ENCODE measurements around the gene FGGY.

FGGY gene

GRCh38 chr1:59666106-59666505 lies 369.2 kb downstream of the FGGY start:
- no peaks in the 10 kb centered on the region for H3K27me3 ChIP-seq (ENCODE audit: insufficient read depth, low read length)
- H3K9ac ChIP-seq (ENCODE audit: low read depth, low read length), result no peak overlapping the region
- WGBS, result 100% methylated on average over 1 of the region's 1 CpG
- no peak overlapping the region for H3K27ac ChIP-seq (ENCODE audit: low read depth, low read length)
- H3K4me1 ChIP-seq (ENCODE audit: insufficient read depth, low read length), result peaks cover 29% of the 10 kb centered on the region
- H3K4me3 ChIP-seq (ENCODE audit: low read length), result no peak overlapping the region
- no peaks in the 10 kb centered on the region for H3K9me3 ChIP-seq (ENCODE audit: insufficient read depth, low read depth, low read length)
- no peaks in the 10 kb centered on the region for H3K36me3 ChIP-seq (ENCODE audit: insufficient read depth, low read length)

- no peak overlapping the region for H3K27ac ChIP-seq (ENCODE audit: low read depth, low read length)
- 91% methylated on average over 3 of the region's 3 CpGs for WGBS
- no peaks in the 10 kb centered on the region for H3K9me3 ChIP-seq (ENCODE audit: insufficient read depth, low read depth, low read length)
- no peak overlapping the region for H3K9ac ChIP-seq (ENCODE audit: low read depth, low read length)
- H3K4me3 ChIP-seq (ENCODE audit: low read length), result no peak overlapping the region
- no peaks in the 10 kb centered on the region for H3K27me3 ChIP-seq (ENCODE audit: insufficient read depth, low read length)
- peaks cover 29% of the 10 kb centered on the region for H3K4me1 ChIP-seq (ENCODE audit: insufficient read depth, low read length)
- H3K36me3 ChIP-seq (ENCODE audit: insufficient read depth, low read length), result no peaks in the 10 kb centered on the region
Observed at GRCh38 chr1:59667020-59667419, 370.1 kb downstream of the FGGY start.

GRCh38 chr1:59669752-59670312 lies 372.9 kb downstream of the FGGY start:
- no peak overlapping the region for H3K4me3 ChIP-seq (ENCODE audit: low read length)
- WGBS, result 28% methylated on average over 9 of the region's 9 CpGs
- H3K27ac ChIP-seq (ENCODE audit: low read depth, low read length), result peak overlapping the region; percentile 83
- H3K36me3 ChIP-seq (ENCODE audit: insufficient read depth, low read length), result no peaks in the 10 kb centered on the region
- H3K9me3 ChIP-seq (ENCODE audit: insufficient read depth, low read depth, low read length), result no peaks in the 10 kb centered on the region
- H3K9ac ChIP-seq (ENCODE audit: low read depth, low read length), result peak overlapping the region; percentile 30; the same call in 1 of the 2 replicates
- H3K27me3 ChIP-seq (ENCODE audit: insufficient read depth, low read length), result no peaks in the 10 kb centered on the region
- peaks cover 21% of the 10 kb centered on the region for H3K4me1 ChIP-seq (ENCODE audit: insufficient read depth, low read length)

- H3K9me3 ChIP-seq (ENCODE audit: insufficient read depth, low read depth, low read length), result no peaks in the 10 kb centered on the region
- no peaks in the 10 kb centered on the region for H3K27me3 ChIP-seq (ENCODE audit: insufficient read depth, low read length)
- peak overlapping the region; percentile 63 for H3K27ac ChIP-seq (ENCODE audit: low read depth, low read length)
- peak overlapping the region; percentile 30; the same call in 1 of the 2 replicates for H3K9ac ChIP-seq (ENCODE audit: low read depth, low read length)
- H3K4me3 ChIP-seq (ENCODE audit: low read length), result no peak overlapping the region
- no peaks in the 10 kb centered on the region for H3K36me3 ChIP-seq (ENCODE audit: insufficient read depth, low read length)
- H3K4me1 ChIP-seq (ENCODE audit: insufficient read depth, low read length), result peaks cover 21% of the 10 kb centered on the region
- WGBS, result 95% methylated on average over 1 of the region's 1 CpG
Observed at GRCh38 chr1:59670662-59671061, 373.8 kb downstream of the FGGY start.

GRCh38 chr1:59671066-59671952 lies 374.4 kb downstream of the FGGY start:
- Histone ChIP-seq H3K36me3 (ENCODE audit: insufficient read depth, low read length) (no peaks in the 10 kb centered on the region), H3K4me1 (ENCODE audit: insufficient read depth, low read length) (peaks cover 21% of the 10 kb centered on the region), H3K9ac (ENCODE audit: low read depth, low read length) (no peak overlapping the region), H3K27ac (ENCODE audit: low read depth, low read length) (no peak overlapping the region), H3K4me3 (ENCODE audit: low read length) (no peak overlapping the region), H3K27me3 (ENCODE audit: insufficient read depth, low read length) (no peaks in the 10 kb centered on the region), H3K9me3 (ENCODE audit: insufficient read depth, low read depth, low read length) (no peaks in the 10 kb centered on the region)
- WGBS, result 93% methylated on average over 5 of the region's 5 CpGs

- peaks cover 25% of the 10 kb centered on the region for H3K4me1 ChIP-seq (ENCODE audit: insufficient read depth, low read length)
- no peak overlapping the region for H3K9ac ChIP-seq (ENCODE audit: low read depth, low read length)
- H3K27ac ChIP-seq (ENCODE audit: low read depth, low read length), result no peak overlapping the region
- 80% methylated on average over 4 of the region's 4 CpGs for WGBS
- no peak overlapping the region for H3K4me3 ChIP-seq (ENCODE audit: low read length)
- H3K27me3 ChIP-seq (ENCODE audit: insufficient read depth, low read length), result no peaks in the 10 kb centered on the region
- no peaks in the 10 kb centered on the region for H3K9me3 ChIP-seq (ENCODE audit: insufficient read depth, low read depth, low read length)
- H3K36me3 ChIP-seq (ENCODE audit: insufficient read depth, low read length), result no peaks in the 10 kb centered on the region
Observed at GRCh38 chr1:59671953-59672305, 375.0 kb downstream of the FGGY start.

- no peak overlapping the region for H3K4me3 ChIP-seq (ENCODE audit: low read length)
- no peaks in the 10 kb centered on the region for H3K9me3 ChIP-seq (ENCODE audit: insufficient read depth, low read depth, low read length)
- no peaks in the 10 kb centered on the region for H3K27me3 ChIP-seq (ENCODE audit: insufficient read depth, low read length)
- no peaks in the 10 kb centered on the region for H3K36me3 ChIP-seq (ENCODE audit: insufficient read depth, low read length)
- WGBS, result 78% methylated on average over 7 of the region's 7 CpGs
- peaks cover 36% of the 10 kb centered on the region for H3K4me1 ChIP-seq (ENCODE audit: insufficient read depth, low read length)
- H3K27ac ChIP-seq (ENCODE audit: low read depth, low read length), result no peak overlapping the region
- no peak overlapping the region for H3K9ac ChIP-seq (ENCODE audit: low read depth, low read length)
Observed at GRCh38 chr1:59672851-59673572, 376.1 kb downstream of the FGGY start.

GRCh38 chr1:59673573-59674450 lies 376.9 kb downstream of the FGGY start:
- Histone ChIP-seq H3K9ac (ENCODE audit: low read depth, low read length) (0 out of 2 replicates have a peak overlapping the region, but pooled peaks have one; percentile 12), H3K4me1 (ENCODE audit: insufficient read depth, low read length) (peaks cover 44% of the 10 kb centered on the region), H3K27ac (ENCODE audit: low read depth, low read length) (no peak overlapping the region), H3K9me3 (ENCODE audit: insufficient read depth, low read depth, low read length) (no peaks in the 10 kb centered on the region), H3K27me3 (ENCODE audit: insufficient read depth, low read length) (no peaks in the 10 kb centered on the region), H3K36me3 (ENCODE audit: insufficient read depth, low read length) (no peaks in the 10 kb centered on the region), H3K4me3 (ENCODE audit: low read length) (no peak overlapping the region)
- WGBS, result 90% methylated on average over 16 of the region's 16 CpGs

- Histone ChIP-seq H3K4me1 (ENCODE audit: insufficient read depth, low read length) (peaks cover 50% of the 10 kb centered on the region), H3K27me3 (ENCODE audit: insufficient read depth, low read length) (no peaks in the 10 kb centered on the region), H3K9ac (ENCODE audit: low read depth, low read length) (no peak overlapping the region), H3K4me3 (ENCODE audit: low read length) (no peak overlapping the region), H3K27ac (ENCODE audit: low read depth, low read length) (no peak overlapping the region), H3K9me3 (ENCODE audit: insufficient read depth, low read depth, low read length) (no peaks in the 10 kb centered on the region), H3K36me3 (ENCODE audit: insufficient read depth, low read length) (no peaks in the 10 kb centered on the region)
- 100% methylated on average over 2 of the region's 2 CpGs for WGBS
Observed at GRCh38 chr1:59674595-59674994, 377.7 kb downstream of the FGGY start.

GRCh38 chr1:59675936-59676335 lies 379.0 kb downstream of the FGGY start:
- Histone ChIP-seq H3K9me3 (ENCODE audit: insufficient read depth, low read depth, low read length) (no peaks in the 10 kb centered on the region), H3K4me1 (ENCODE audit: insufficient read depth, low read length) (peaks cover 47% of the 10 kb centered on the region), H3K36me3 (ENCODE audit: insufficient read depth, low read length) (no peaks in the 10 kb centered on the region), H3K4me3 (ENCODE audit: low read length) (no peak overlapping the region), H3K9ac (ENCODE audit: low read depth, low read length) (no peak overlapping the region), H3K27ac (ENCODE audit: low read depth, low read length) (no peak overlapping the region), H3K27me3 (ENCODE audit: insufficient read depth, low read length) (no peaks in the 10 kb centered on the region)
- 89% methylated on average over 2 of the region's 2 CpGs for WGBS
